K562 (cell line): ENCODE measurements around the gene HES3. TPM values are rescaled to one million over a fixed set of nuclear protein-coding genes. Genes with fewer than 3 reads are reported as not detected.

Experiments
- CEBPB ChIP-seq: fragments of 450-650 bp; IDR thresholded peaks from 2 replicates; pipeline ENCODE4 v1.6.1; 2016; ENCODE audit warnings: missing genetic modification characterization, missing compliant biosample characterization
- COPS2 ChIP-seq: fragments of 450-650 bp; conservative IDR thresholded peaks from 2 replicates; pipeline ENCODE4 v1.6.1; 2016; ENCODE audit warnings: mild to moderate bottlenecking, moderate library complexity
- FOXA3 ChIP-seq, 2 experiments: fragments of 450-650 bp in 1 of 2; sonication (generic) in 1 of 2; formaldehyde crosslinking; IDR thresholded peaks in 1 of 2; conservative IDR thresholded peaks in 1 of 2; 2 replicates each; pipeline versions ENCODE4 v1.4.0 to v1.8.0; 2020 to 2022; ENCODE audit warnings: mild to moderate bottlenecking in 2 of 2, missing genetic modification reagents in 1 of 2
- HEY1 ChIP-seq: fragments of 250-450 bp; sonication (Bioruptor Pico); IDR thresholded peaks from 2 replicates; pipeline ENCODE4 v1.5.0; 2020; ENCODE audit warnings: mild to moderate bottlenecking, moderate library complexity, borderline replicate concordance
- ILF3 ChIP-seq: fragments of 450-650 bp; IDR thresholded peaks from 2 replicates; pipeline ENCODE4 v1.6.1; 2018; ENCODE audit warnings: antibody characterized with exemption, mild to moderate bottlenecking, moderate library complexity, borderline replicate concordance
- KLF10 ChIP-seq: fragments of 250-450 bp; sonication (Bioruptor Pico); IDR thresholded peaks from 2 replicates; pipeline ENCODE4 v1.6.1; 2021; ENCODE audit warnings: matching md5 sums
- PHF8 ChIP-seq: fragments of 200-600 bp; sonication (generic); IDR thresholded peaks from 2 replicates; pipeline ENCODE4 v1.6.1; 2012; ENCODE audit warnings: mixed run types, mild to moderate bottlenecking, inconsistent platforms, low read length, moderate library complexity, borderline replicate concordance
- POLR2A ChIP-seq: fragments of 450-650 bp; conservative IDR thresholded peaks from 2 replicates; pipeline ENCODE4 v1.6.1; 2016
- SMARCA4 ChIP-seq: fragments of 450-650 bp; IDR thresholded peaks from 2 replicates; pipeline ENCODE4 v1.6.1; 2016
- SPI1 ChIP-seq: IDR thresholded peaks from 2 replicates; pipeline ENCODE4 v1.6.1; 2011; ENCODE audit warnings: low read depth, low read length, control low read depth, borderline replicate concordance
- STAT5A ChIP-seq: IDR thresholded peaks from 2 replicates; pipeline ENCODE4 v1.6.1; 2012; ENCODE audit warnings: low read length, inconsistent platforms, borderline replicate concordance
- TBL1XR1 ChIP-seq, 2 experiments: IDR thresholded peaks; 2 replicates each; pipeline ENCODE4 v1.6.1; 2012; ENCODE audit warnings: improper control_type of control experiment in 2 of 2, low read length in 2 of 2, mild to moderate bottlenecking in 1 of 2
- TEAD1 ChIP-seq, 2 experiments: fragments of 450-650 bp in 1 of 2; sonication (generic) in 1 of 2; formaldehyde crosslinking; IDR thresholded peaks; 2 replicates each; pipeline versions ENCODE4 v1.4.0 to v1.8.0; 2020 to 2022; ENCODE audit warnings: mild to moderate bottlenecking in 2 of 2, missing genetic modification reagents in 1 of 2
- ZKSCAN3 ChIP-seq: fragments of 250-450 bp; sonication (Bioruptor Pico); IDR thresholded peaks from 2 replicates; pipeline ENCODE4 v1.4.0; 2020
- ZNF121 ChIP-seq: sonication (generic); formaldehyde crosslinking; conservative IDR thresholded peaks from 2 replicates; pipeline ENCODE4 v1.8.0; 2022; ENCODE audit warnings: missing genetic modification reagents
- ZNF239 ChIP-seq: fragments of 250-450 bp; sonication (Bioruptor Pico); IDR thresholded peaks from 2 replicates; pipeline ENCODE4 v1.4.0; 2020; ENCODE audit warnings: mild to moderate bottlenecking
- ZNF354B ChIP-seq: fragments of 250-450 bp; sonication (Bioruptor Pico); IDR thresholded peaks from 2 replicates; pipeline ENCODE4 v1.4.0; 2020
- ZNF586 ChIP-seq: fragments of 450-650 bp; formaldehyde crosslinking; conservative IDR thresholded peaks from 2 replicates; pipeline ENCODE4 v1.4.0; 2020; ENCODE audit warnings: mild to moderate bottlenecking, moderate library complexity
- polyA plus RNA-seq, 8 experiments: library from polyadenylated mRNA; depleted of rRNA in 4 of 8; stranded (reverse) in 5 of 8; unstranded in 3 of 8; fragments of >200 nt; fragmentation: Nextera tagmentation in 2 of 8; fragmentation: Illumina TruSeq in 1 of 8; extraction: Ambion mirVana in 2 of 8; extraction: Trizol in 1 of 8; gene quantifications; 2 replicates each; pipeline versions ENCODE4 v1.2.1 to v1.2.3, GENCODE V29; 2011 to 2014; ENCODE audit warnings: inconsistent platforms in 1 of 8, missing spikeins in 1 of 8
- total RNA-seq, 7 experiments: library from RNA; depleted of rRNA in 6 of 7; stranded (reverse); fragments of >200 nt in 6 of 7; fragmentation: Illumina TruSeq in 2 of 7; extraction: Trizol in 2 of 7; gene quantifications; 2 replicates each; pipeline versions ENCODE4 v1.2.1 to v1.2.3, GENCODE V29; 2011 to 2021; ENCODE audit warnings: low replicate concordance in 1 of 7
- TF ChIP-seq, protein P1 (sequence below): fragments of 250-450 bp; sonication (Bioruptor Pico); IDR thresholded peaks from 2 replicates; pipeline ENCODE4 v1.5.0; 2021; ENCODE audit warnings: mild to moderate bottlenecking, borderline replicate concordance
- TF ChIP-seq, protein P2 (sequence below): fragments of 250-450 bp; sonication (Bioruptor Pico); IDR thresholded peaks from 2 replicates; pipeline ENCODE4 v1.6.1; 2021; ENCODE audit warnings: mild to moderate bottlenecking
- TF ChIP-seq, protein P3 (sequence below), 2 experiments: fragments of 450-650 bp; conservative IDR thresholded peaks; 2 replicates each; pipeline ENCODE4 v1.6.1; 2017; ENCODE audit warnings: mild to moderate bottlenecking in 2 of 2, moderate library complexity in 2 of 2
- TF ChIP-seq, protein P4 (sequence below): fragments of 250-450 bp; sonication (Bioruptor Pico); IDR thresholded peaks from 2 replicates; pipeline ENCODE4 v1.8.0; 2021; ENCODE audit warnings: borderline replicate concordance, mild to moderate bottlenecking, moderate library complexity; ENCODE audit not compliant: poor library complexity, severe bottlenecking
- TF ChIP-seq, protein P5 (sequence below), 3 experiments: IDR thresholded peaks in 2 of 3; conservative IDR thresholded peaks in 1 of 3; 2 replicates each; pipeline ENCODE4 v1.5.1; 2011 to 2012; ENCODE audit warnings: low read length in 3 of 3, mild to moderate bottlenecking in 3 of 3, control low read depth in 2 of 3, improper control_type of control experiment in 1 of 3, inconsistent platforms in 1 of 3, low read depth in 1 of 3, mixed read lengths in 1 of 3, moderate library complexity in 1 of 3; ENCODE audit not compliant: insufficient read depth in 2 of 3

The HES3 gene
- total and polyA plus RNA-seq, 9 of the 15 experiments (the other 6 are each of a cell fraction or from before 2014, with no cell fraction given), result not detected

DNA sequence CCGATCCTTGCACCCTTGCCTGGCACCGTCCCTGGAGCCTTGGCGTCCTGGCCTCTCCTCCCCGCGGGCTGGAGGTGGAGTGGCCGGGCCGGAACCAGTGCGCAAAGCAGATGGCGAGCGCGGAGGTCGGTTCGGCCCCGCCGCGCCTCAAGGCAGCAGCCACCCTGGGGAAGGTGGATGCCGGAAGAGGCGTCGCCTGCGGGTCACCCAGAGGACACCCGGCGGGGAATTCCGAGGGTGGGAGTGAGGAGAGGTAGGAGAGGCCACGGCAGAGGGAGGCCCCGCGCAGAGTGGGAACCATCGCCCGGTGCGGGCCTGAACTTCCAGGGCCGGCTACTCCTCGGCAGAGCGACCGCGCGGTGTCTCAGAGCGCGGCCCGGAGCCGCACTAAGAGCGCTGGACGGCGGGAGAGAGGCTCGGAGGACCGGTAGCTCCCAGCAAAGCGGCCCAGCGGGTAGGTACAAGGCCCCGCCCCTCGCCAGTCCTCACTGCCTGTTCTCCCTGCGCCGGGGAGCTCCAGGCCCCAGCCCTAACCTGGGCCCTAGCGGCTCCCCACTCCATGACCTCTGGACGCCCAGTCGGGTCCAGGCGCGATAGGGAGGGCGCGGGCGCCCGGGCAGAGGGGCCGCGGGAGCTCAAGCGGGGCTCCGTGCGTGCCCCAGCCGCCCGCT, 38.0 kb upstream of the HES3 start, which contains the start of gene RNF207 (continued):
- TF ChIP-seq FOXA3 (CRISPR knock-in tag; conservative IDR thresholded peaks at IDR 0.05 in 1 of 2, IDR thresholded peaks at IDR 0.05 in 1 of 2) (no peak), POLR2A (peak; percentile 81), STAT5A (no peak), TBL1XR1 (IDR thresholded peaks at IDR 0.05; ENCODE audit: low read length in 2 of 2) (no peak), CEBPB (no peak), PHF8 (peak; percentile 73; the same call in 1 of the 2 replicates), ZNF586 (CRISPR knock-in tag) (no peak), ILF3 (no peak), ZKSCAN3 (CRISPR knock-in tag) (no peak), KLF10 (CRISPR knock-in tag) (no peak), ZNF239 (CRISPR knock-in tag) (no peak), HEY1 (CRISPR knock-in tag) (no peak), TEAD1 (CRISPR knock-in tag; IDR thresholded peaks at IDR 0.05) (peak; percentile 90 to 99), SMARCA4 (peak; percentile 8; the same call in 1 of the 2 replicates), ZNF121 (no peak), COPS2 (no peak), ZNF354B (CRISPR knock-in tag) (no peak), SPI1 (no peak)
- TF ChIP-seq, protein P1, sequence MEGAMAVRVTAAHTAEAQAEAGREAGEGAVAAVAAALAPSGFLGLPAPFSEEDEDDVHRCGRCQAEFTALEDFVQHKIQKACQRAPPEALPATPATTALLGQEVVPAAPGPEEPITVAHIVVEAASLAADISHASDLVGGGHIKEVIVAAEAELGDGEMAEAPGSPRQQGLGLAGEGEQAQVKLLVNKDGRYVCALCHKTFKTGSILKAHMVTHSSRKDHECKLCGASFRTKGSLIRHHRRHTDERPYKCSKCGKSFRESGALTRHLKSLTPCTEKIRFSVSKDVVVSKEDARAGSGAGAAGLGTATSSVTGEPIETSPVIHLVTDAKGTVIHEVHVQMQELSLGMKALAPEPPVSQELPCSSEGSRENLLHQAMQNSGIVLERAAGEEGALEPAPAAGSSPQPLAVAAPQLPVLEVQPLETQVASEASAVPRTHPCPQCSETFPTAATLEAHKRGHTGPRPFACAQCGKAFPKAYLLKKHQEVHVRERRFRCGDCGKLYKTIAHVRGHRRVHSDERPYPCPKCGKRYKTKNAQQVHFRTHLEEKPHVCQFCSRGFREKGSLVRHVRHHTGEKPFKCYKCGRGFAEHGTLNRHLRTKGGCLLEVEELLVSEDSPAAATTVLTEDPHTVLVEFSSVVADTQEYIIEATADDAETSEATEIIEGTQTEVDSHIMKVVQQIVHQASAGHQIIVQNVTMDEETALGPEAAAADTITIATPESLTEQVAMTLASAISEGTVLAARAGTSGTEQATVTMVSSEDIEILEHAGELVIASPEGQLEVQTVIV (CRISPR knock-in tag), result no peak
- TF ChIP-seq, protein P2, sequence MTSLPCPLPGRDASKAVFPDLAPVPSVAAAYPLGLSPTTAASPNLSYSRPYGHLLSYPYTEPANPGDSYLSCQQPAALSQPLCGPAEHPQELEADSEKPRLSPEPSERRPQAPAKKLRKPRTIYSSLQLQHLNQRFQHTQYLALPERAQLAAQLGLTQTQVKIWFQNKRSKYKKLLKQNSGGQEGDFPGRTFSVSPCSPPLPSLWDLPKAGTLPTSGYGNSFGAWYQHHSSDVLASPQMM (CRISPR knock-in tag), result no peak
- TF ChIP-seq, protein P3, sequence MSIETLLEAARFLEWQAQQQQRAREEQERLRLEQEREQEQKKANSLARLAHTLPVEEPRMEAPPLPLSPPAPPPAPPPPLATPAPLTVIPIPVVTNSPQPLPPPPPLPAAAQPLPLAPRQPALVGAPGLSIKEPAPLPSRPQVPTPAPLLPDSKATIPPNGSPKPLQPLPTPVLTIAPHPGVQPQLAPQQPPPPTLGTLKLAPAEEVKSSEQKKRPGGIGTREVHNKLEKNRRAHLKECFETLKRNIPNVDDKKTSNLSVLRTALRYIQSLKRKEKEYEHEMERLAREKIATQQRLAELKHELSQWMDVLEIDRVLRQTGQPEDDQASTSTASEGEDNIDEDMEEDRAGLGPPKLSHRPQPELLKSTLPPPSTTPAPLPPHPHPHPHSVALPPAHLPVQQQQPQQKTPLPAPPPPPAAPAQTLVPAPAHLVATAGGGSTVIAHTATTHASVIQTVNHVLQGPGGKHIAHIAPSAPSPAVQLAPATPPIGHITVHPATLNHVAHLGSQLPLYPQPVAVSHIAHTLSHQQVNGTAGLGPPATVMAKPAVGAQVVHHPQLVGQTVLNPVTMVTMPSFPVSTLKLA (conservative IDR thresholded peaks at IDR 0.05), result no peak; a peak in 1 of 4 replicates
- TF ChIP-seq, protein P4, sequence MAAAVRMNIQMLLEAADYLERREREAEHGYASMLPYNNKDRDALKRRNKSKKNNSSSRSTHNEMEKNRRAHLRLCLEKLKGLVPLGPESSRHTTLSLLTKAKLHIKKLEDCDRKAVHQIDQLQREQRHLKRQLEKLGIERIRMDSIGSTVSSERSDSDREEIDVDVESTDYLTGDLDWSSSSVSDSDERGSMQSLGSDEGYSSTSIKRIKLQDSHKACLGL (CRISPR knock-in tag), result no peak
- TF ChIP-seq, protein P5, sequence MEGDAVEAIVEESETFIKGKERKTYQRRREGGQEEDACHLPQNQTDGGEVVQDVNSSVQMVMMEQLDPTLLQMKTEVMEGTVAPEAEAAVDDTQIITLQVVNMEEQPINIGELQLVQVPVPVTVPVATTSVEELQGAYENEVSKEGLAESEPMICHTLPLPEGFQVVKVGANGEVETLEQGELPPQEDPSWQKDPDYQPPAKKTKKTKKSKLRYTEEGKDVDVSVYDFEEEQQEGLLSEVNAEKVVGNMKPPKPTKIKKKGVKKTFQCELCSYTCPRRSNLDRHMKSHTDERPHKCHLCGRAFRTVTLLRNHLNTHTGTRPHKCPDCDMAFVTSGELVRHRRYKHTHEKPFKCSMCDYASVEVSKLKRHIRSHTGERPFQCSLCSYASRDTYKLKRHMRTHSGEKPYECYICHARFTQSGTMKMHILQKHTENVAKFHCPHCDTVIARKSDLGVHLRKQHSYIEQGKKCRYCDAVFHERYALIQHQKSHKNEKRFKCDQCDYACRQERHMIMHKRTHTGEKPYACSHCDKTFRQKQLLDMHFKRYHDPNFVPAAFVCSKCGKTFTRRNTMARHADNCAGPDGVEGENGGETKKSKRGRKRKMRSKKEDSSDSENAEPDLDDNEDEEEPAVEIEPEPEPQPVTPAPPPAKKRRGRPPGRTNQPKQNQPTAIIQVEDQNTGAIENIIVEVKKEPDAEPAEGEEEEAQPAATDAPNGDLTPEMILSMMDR (IDR thresholded peaks at IDR 0.05 in 2 of 3, conservative IDR thresholded peaks at IDR 0.05 in 1 of 3; ENCODE audit: insufficient read depth in 2 of 3, low read depth in 1 of 3, low read length in 3 of 3), result no peak
